WERI-Rb-1 (cell line): ENCODE results near the gene NT5C1A.

Source experiments
- DNase-seq: peaks from one replicate; pipeline ENCODE4 v3.0.0-alpha.2; 2020
- H3K27ac ChIP-seq: fragments of 250-450 bp; sonication (Bioruptor Pico); 2 replicates; pipeline ENCODE4 v1.5.1; 2020; ENCODE audit warnings: mild to moderate bottlenecking, moderate library complexity
- H3K27me3 ChIP-seq: fragments of 250-450 bp; sonication (Bioruptor Pico); 2 replicates; pipeline ENCODE4 v1.5.1; 2021; ENCODE audit warnings: mild to moderate bottlenecking, low read depth, moderate library complexity; ENCODE audit not compliant: insufficient read depth, severe bottlenecking
- H3K36me3 ChIP-seq: fragments of 250-450 bp; sonication (Bioruptor Pico); 2 replicates; pipeline ENCODE4 v1.5.1; 2020; ENCODE audit warnings: mild to moderate bottlenecking, moderate library complexity
- H3K4me3 ChIP-seq: 2 replicates; pipeline ENCODE4 v1.5.1; 2011; ENCODE audit warnings: low read depth, mild to moderate bottlenecking, control low read depth, low read length
- H3K9me3 ChIP-seq: fragments of 250-450 bp; sonication (Bioruptor Pico); 2 replicates; pipeline ENCODE4 v1.5.1; 2021; ENCODE audit warnings: mild to moderate bottlenecking, moderate library complexity; ENCODE audit not compliant: severe bottlenecking
- CTCF ChIP-seq: IDR thresholded peaks from 2 replicates; pipeline ENCODE4 v1.5.1; 2011; ENCODE audit warnings: low read depth, mild to moderate bottlenecking, control low read depth, inconsistent platforms, low read length

The NT5C1A gene

GRCh38 chr1:39646232-39647081 lies 25.4 kb downstream of the NT5C1A start:
- no peak for TF ChIP-seq CTCF
- peak; percentile 82 for DNase-seq
- H3K27ac ChIP-seq = peak overlapping the region; percentile 83
- H3K27me3 ChIP-seq = no peaks in the 10 kb centered on the region
- peak overlapping the region; percentile 6; the same call in 1 of the 2 replicates for H3K4me3 ChIP-seq
- no peaks in the 10 kb centered on the region for H3K36me3 ChIP-seq
- H3K9me3 ChIP-seq = no peaks in the 10 kb centered on the region

- H3K27me3 ChIP-seq = no peaks in the 10 kb centered on the region
- no peak overlapping the region for H3K27ac ChIP-seq
- H3K9me3 ChIP-seq = no peaks in the 10 kb centered on the region
- no peak overlapping the region for H3K4me3 ChIP-seq
- TF ChIP-seq CTCF = no peak
- H3K36me3 ChIP-seq = no peaks in the 10 kb centered on the region
- no peak for DNase-seq
Measured at GRCh38 chr1:39645411-39646043, 26.4 kb downstream of the NT5C1A start.

GRCh38 chr1:39643705-39644104 lies 28.2 kb downstream of the NT5C1A start:
- Histone ChIP-seq H3K36me3 (no peaks in the 10 kb centered on the region), H3K9me3 (no peaks in the 10 kb centered on the region), H3K4me3 (no peak overlapping the region), H3K27ac (no peak overlapping the region), H3K27me3 (no peaks in the 10 kb centered on the region)
- no peak for TF ChIP-seq CTCF
- no peak for DNase-seq

- DNase-seq = no peak
- Histone ChIP-seq H3K4me3 (no peak overlapping the region), H3K9me3 (no peaks in the 10 kb centered on the region), H3K36me3 (no peaks in the 10 kb centered on the region), H3K27me3 (no peaks in the 10 kb centered on the region), H3K27ac (no peak overlapping the region)
- TF ChIP-seq CTCF = no peak
Measured at GRCh38 chr1:39642796-39643195, 29.1 kb downstream of the NT5C1A start.

- DNase-seq = no peak
- no peaks in the 10 kb centered on the region for H3K27me3 ChIP-seq
- H3K36me3 ChIP-seq = 0 out of 2 replicates have a peak, but pooled peaks cover 2% of the 10 kb centered on the region
- TF ChIP-seq CTCF = no peak
- H3K27ac ChIP-seq = no peak overlapping the region
- no peaks in the 10 kb centered on the region for H3K9me3 ChIP-seq
- no peak overlapping the region for H3K4me3 ChIP-seq
Measured at GRCh38 chr1:39640861-39641260, 31.0 kb downstream of the NT5C1A start.
